ENCODE results near the gene TBL1X. TPM values are rescaled to one million over a fixed set of nuclear protein-coding genes. Genes with fewer than 3 reads are reported as not detected.

TBL1X gene
- total RNA-seq, 4 donors from 2014 or later, result 27.7 to 49.1 (median 39.6) TPM

GRCh38 chrX:9597361-9598035, 132.6 kb downstream of the TBL1X start:
- Histone ChIP-seq H3K27me3 (no peaks in the 10 kb centered on the region), H3K27ac (no peak overlapping the region), H3K4me1 (peaks cover 0 to 9% (median 0%) of the 10 kb centered on the region in 3 donors), H3K36me3 (no peaks in the 10 kb centered on the region), H3K4me3 (no peak overlapping the region), H3K9me3 (no peaks in the 10 kb centered on the region)
- ATAC-seq, result no peak
- TF ChIP-seq, protein P1, sequence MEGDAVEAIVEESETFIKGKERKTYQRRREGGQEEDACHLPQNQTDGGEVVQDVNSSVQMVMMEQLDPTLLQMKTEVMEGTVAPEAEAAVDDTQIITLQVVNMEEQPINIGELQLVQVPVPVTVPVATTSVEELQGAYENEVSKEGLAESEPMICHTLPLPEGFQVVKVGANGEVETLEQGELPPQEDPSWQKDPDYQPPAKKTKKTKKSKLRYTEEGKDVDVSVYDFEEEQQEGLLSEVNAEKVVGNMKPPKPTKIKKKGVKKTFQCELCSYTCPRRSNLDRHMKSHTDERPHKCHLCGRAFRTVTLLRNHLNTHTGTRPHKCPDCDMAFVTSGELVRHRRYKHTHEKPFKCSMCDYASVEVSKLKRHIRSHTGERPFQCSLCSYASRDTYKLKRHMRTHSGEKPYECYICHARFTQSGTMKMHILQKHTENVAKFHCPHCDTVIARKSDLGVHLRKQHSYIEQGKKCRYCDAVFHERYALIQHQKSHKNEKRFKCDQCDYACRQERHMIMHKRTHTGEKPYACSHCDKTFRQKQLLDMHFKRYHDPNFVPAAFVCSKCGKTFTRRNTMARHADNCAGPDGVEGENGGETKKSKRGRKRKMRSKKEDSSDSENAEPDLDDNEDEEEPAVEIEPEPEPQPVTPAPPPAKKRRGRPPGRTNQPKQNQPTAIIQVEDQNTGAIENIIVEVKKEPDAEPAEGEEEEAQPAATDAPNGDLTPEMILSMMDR (IDR thresholded peaks at IDR 0.05), result no peak
- TF ChIP-seq EP300 (IDR thresholded peaks at IDR 0.05) (no peak), POLR2A (IDR thresholded peaks at IDR 0.05) (no peak), POLR2AphosphoS5 (IDR thresholded peaks at IDR 0.05) (no peak)
- 74% methylated on average over 8 of the region's 13 CpGs; no CpG with 5 or more reads in 1 of the 2 donors for WGBS, 2 donors (ENCODE audit: low coverage in 1 of 2)

DNA sequence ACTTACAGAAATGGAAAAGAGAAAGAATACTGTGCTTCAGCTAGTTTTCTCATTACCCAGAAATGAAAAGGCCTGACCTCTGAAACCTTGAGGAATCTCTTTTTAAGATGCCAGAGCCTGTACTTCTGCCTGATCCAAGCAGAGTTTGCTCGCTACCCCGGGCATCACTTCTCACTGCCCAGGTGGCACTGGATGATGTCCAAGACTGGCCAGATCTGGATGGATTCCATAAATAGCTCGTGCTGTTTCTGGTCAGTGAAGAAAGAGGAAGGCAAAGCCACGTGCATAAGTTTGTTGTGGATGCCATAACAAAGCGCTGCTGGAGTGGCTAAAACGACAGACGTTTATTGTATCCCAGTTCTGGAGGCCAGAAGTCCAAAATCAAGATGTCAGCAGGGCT, 133.5 kb downstream of the TBL1X start:
- TF ChIP-seq, protein P1 (IDR thresholded peaks at IDR 0.05), result no peak
- TF ChIP-seq POLR2AphosphoS5 (IDR thresholded peaks at IDR 0.05) (no peak), POLR2A (IDR thresholded peaks at IDR 0.05) (no peak), EP300 (IDR thresholded peaks at IDR 0.05) (no peak)

GRCh38 chrX:9604111-9604907, 139.5 kb downstream of the TBL1X start:
- H3K27ac ChIP-seq, result no peak overlapping the region
- TF ChIP-seq, protein P1 (IDR thresholded peaks at IDR 0.05), result no peak
- no peak for TF ChIP-seq POLR2AphosphoS5 (IDR thresholded peaks at IDR 0.05)
- no peak for TF ChIP-seq POLR2A (IDR thresholded peaks at IDR 0.05)
- no peak for TF ChIP-seq EP300 (IDR thresholded peaks at IDR 0.05)
- H3K4me3 ChIP-seq, result no peak overlapping the region

More for the DNA sequence above, 133.5 kb downstream of the TBL1X start:
- Histone ChIP-seq H3K27me3 (no peaks in the 10 kb centered on the region), H3K4me1 (peaks cover 0 to 9% (median 0%) of the 10 kb centered on the region in 3 donors), H3K36me3 (no peaks in the 10 kb centered on the region), H3K9me3 (no peaks in the 10 kb centered on the region), H3K27ac (no peak overlapping the region), H3K4me3 (no peak overlapping the region)
- ATAC-seq, result no peak
- WGBS, 2 donors (ENCODE audit: low coverage in 1 of 2), result 65 to 88% methylated on average over 3 to 4 of the region's 7 CpGs

DNA sequence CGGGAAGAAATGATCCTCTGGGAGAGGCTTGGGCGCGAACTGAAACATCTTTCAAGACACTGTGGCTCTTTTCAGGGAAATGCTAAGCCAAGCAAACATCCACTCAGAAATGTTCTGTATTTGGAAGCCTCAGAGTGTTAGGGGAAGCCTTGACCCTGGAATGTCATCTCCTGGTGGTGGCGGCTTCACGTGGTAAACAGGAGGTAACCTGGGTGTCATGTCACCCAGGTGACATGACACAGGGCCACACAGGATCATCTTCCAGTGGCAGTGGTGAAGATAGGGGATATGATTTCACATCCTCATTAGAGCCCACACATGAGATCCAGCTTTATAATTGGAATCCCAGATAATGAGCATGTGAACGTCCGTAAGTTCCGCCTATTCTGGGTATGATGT, 140.0 kb downstream of the TBL1X start:
- Histone ChIP-seq H3K4me1 (no peaks in the 10 kb centered on the region), H3K27me3 (no peaks in the 10 kb centered on the region), H3K9me3 (no peaks in the 10 kb centered on the region), H3K27ac (no peak overlapping the region), H3K4me3 (no peak overlapping the region), H3K36me3 (no peaks in the 10 kb centered on the region)
- 77 to 93% methylated on average over 5 to 6 of the region's 8 CpGs for WGBS, 2 donors (ENCODE audit: low coverage in 1 of 2)
- no peak for TF ChIP-seq POLR2AphosphoS5 (IDR thresholded peaks at IDR 0.05)
- peak; percentile 3 for ATAC-seq

More at GRCh38 chrX:9604111-9604907, 139.5 kb downstream of the TBL1X start:
- no peaks in the 10 kb centered on the region for H3K9me3 ChIP-seq
- H3K36me3 ChIP-seq, result no peaks in the 10 kb centered on the region
- H3K4me1 ChIP-seq, result no peaks in the 10 kb centered on the region
- peak; percentile 43 for ATAC-seq
- H3K27me3 ChIP-seq, result no peaks in the 10 kb centered on the region
- 50% methylated on average over 5 of the region's 17 CpGs; no CpG with 5 or more reads in 1 of the 2 donors for WGBS, 2 donors (ENCODE audit: low coverage in 1 of 2)

GRCh38 chrX:9605484-9605883, 140.6 kb downstream of the TBL1X start:
- Histone ChIP-seq H3K27ac (no peak overlapping the region), H3K4me3 (no peak overlapping the region), H3K9me3 (no peaks in the 10 kb centered on the region), H3K36me3 (no peaks in the 10 kb centered on the region), H3K4me1 (no peaks in the 10 kb centered on the region), H3K27me3 (no peaks in the 10 kb centered on the region)
- ATAC-seq, result no peak
- TF ChIP-seq, protein P1 (IDR thresholded peaks at IDR 0.05), result no peak
- TF ChIP-seq POLR2AphosphoS5 (IDR thresholded peaks at IDR 0.05) (no peak), EP300 (IDR thresholded peaks at IDR 0.05) (no peak), POLR2A (IDR thresholded peaks at IDR 0.05) (no peak)
